Activated B cell treated with CpG ODN at 0.5 μM for 24 hours (primary cell): ENCODE results near the gene METTL25. TPM values are rescaled to one million over a fixed set of nuclear protein-coding genes. Genes with fewer than 3 reads are reported as not detected.

Experiments
- ATAC-seq: fragments of 200-7000 bp; cut with Tn5 transposase; one replicate; pipeline ENCODE4 v1.10.0; 2021; ENCODE audit warnings: low read depth, mild to moderate bottlenecking, moderate library complexity
- CTCF ChIA-PET: fragments of 350-600 bp; sonication (Branson Sonifier 250); formaldehyde crosslinking; loops from one replicate; lab custom pipeline; 2021; ENCODE audit warnings: antibody characterized with exemption; lab: Charles Lee
- POLR2A ChIA-PET: fragments of 350-600 bp; sonication (Branson Sonifier 250); formaldehyde crosslinking; loops from one replicate; lab custom pipeline; 2021; ENCODE audit warnings: antibody characterized with exemption; lab: Charles Lee
- DNase-seq: peaks from one replicate; pipeline ENCODE4 v3.0.0; 2022
- H3K27ac Mint-ChIP-seq: one replicate; pipeline ENCODE4 v1.8.0; 2020; ENCODE audit warnings: mixed read lengths
- H3K27me3 Mint-ChIP-seq: one replicate; pipeline ENCODE4 v1.8.0; 2021; ENCODE audit warnings: mixed read lengths
- H3K36me3 Mint-ChIP-seq: one replicate; pipeline ENCODE4 v1.8.0; 2021; ENCODE audit warnings: low read depth, mixed read lengths
- H3K4me1 Mint-ChIP-seq: one replicate; pipeline ENCODE4 v1.8.0; 2021; ENCODE audit warnings: mixed read lengths
- H3K4me3 Mint-ChIP-seq: one replicate; pipeline ENCODE4 v1.8.0; 2020; ENCODE audit warnings: mild to moderate bottlenecking, mixed read lengths
- H3K9me3 Mint-ChIP-seq: one replicate; pipeline ENCODE4 v1.8.0; 2020; ENCODE audit warnings: mixed read lengths
- intact Hi-C: fragments of 100-400 bp; cut with micrococcal nuclease; formaldehyde crosslinking; loops from one replicate; pipeline ENCODE4 v1.15.1; 2024
- total RNA-seq: library from RNA; stranded (reverse); gene quantifications from 2 replicates; pipeline ENCODE4 v1.2.3, GENCODE V29; 2022
- TF ChIP-seq, protein P1 (sequence below): fragments of 200-600 bp; IDR thresholded peaks from one replicate; pipeline ENCODE4 v1.8.0; 2022; ENCODE audit warnings: antibody characterized with exemption, mild to moderate bottlenecking

The METTL25 gene
- total RNA-seq, 1 donor from 2014 or later: 17.1 TPM

DNA sequence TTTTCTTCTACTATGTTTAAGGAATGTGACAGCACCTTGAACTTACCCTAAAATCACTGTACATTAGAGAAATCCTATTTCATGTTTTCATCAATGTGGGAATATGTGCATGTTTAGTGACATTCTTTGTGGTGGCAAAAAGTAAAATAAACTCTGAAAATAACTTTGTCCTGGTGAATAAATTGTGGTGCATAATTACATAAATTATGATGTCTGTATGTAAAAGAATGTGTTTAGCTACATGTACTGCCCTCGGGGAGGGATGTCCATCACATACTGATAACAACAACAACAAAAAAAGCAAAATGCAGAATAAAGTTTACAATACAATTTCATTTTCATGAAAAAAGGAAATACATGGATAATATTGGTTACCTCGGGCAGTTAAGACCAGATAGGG, 157.3 kb downstream of the METTL25 start:
- Mint-ChIP-seq H3K4me3 (no peak overlapping the region), H3K27ac (no peak overlapping the region), H3K4me1 (no peaks in the 10 kb centered on the region), H3K9me3 (no peaks in the 10 kb centered on the region), H3K36me3 (no peaks in the 10 kb centered on the region), H3K27me3 (no peaks in the 10 kb centered on the region)
- intact Hi-C loops: no loop called here
- TF ChIP-seq, protein P1, sequence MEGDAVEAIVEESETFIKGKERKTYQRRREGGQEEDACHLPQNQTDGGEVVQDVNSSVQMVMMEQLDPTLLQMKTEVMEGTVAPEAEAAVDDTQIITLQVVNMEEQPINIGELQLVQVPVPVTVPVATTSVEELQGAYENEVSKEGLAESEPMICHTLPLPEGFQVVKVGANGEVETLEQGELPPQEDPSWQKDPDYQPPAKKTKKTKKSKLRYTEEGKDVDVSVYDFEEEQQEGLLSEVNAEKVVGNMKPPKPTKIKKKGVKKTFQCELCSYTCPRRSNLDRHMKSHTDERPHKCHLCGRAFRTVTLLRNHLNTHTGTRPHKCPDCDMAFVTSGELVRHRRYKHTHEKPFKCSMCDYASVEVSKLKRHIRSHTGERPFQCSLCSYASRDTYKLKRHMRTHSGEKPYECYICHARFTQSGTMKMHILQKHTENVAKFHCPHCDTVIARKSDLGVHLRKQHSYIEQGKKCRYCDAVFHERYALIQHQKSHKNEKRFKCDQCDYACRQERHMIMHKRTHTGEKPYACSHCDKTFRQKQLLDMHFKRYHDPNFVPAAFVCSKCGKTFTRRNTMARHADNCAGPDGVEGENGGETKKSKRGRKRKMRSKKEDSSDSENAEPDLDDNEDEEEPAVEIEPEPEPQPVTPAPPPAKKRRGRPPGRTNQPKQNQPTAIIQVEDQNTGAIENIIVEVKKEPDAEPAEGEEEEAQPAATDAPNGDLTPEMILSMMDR: no peak
- ChIA-PET POLR2A (no interaction called here), CTCF (no interaction called here)
- no peak for ATAC-seq
- no peak for DNase-seq

DNA sequence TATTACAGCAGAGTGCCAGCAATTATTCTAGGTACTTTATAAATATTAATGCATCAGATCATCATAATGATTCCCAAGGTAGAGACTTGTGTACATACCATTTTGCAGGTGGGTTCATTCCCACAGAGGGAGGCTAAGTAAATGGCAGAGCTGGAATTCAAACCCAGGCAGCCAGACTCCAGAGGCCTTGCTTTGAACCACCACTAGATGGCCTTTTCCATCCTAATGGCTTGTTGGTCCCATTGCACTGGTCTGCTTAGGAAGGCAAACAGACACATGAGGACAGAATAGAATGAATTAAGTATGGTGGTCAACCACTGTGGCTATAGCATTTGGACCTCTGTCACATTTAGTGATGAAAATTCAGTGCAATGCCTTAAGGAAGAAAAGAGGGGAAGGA, 158.7 kb downstream of the METTL25 start:
- CTCF ChIA-PET: no interaction called here
- no peaks in the 10 kb centered on the region for H3K9me3 Mint-ChIP-seq

DNA sequence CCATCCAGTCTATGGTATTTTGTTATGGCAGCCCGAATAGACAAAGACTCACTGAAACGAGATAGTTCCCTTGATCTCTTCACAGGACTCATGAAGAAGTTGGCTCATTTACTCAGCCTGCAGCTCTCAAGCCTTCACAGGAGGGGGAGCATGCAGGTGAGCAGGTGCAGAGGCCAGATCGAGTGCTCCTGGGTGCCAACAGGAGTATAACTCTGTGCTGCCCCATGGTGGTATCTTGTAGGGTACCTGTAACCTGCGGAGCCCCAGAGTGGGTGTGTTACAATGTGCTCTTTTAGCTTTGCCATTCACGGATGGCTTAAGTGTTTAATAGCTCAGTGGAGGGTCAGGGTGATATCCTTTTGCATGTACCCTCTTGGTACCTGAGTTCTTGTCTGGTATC, 159.5 kb downstream of the METTL25 start:
- Mint-ChIP-seq H3K4me3 (no peak overlapping the region), H3K27ac (no peak overlapping the region), H3K9me3 (no peaks in the 10 kb centered on the region), H3K36me3 (no peaks in the 10 kb centered on the region), H3K4me1 (no peaks in the 10 kb centered on the region), H3K27me3 (no peaks in the 10 kb centered on the region)
- ATAC-seq (no peak), DNase-seq (no peak)
- CTCF ChIA-PET: no interaction called here
- POLR2A ChIA-PET: no interaction called here
- TF ChIP-seq, protein P1: no peak
- intact Hi-C loops: no loop called here

More for the DNA sequence above, 158.7 kb downstream of the METTL25 start:
- DNase-seq (no peak), ATAC-seq (no peak)
- Mint-ChIP-seq H3K4me1 (no peaks in the 10 kb centered on the region), H3K27me3 (no peaks in the 10 kb centered on the region), H3K36me3 (no peaks in the 10 kb centered on the region), H3K4me3 (no peak overlapping the region), H3K27ac (no peak overlapping the region)
- intact Hi-C loops: no loop called here
- TF ChIP-seq, protein P1: no peak
- POLR2A ChIA-PET: no interaction called here

DNA sequence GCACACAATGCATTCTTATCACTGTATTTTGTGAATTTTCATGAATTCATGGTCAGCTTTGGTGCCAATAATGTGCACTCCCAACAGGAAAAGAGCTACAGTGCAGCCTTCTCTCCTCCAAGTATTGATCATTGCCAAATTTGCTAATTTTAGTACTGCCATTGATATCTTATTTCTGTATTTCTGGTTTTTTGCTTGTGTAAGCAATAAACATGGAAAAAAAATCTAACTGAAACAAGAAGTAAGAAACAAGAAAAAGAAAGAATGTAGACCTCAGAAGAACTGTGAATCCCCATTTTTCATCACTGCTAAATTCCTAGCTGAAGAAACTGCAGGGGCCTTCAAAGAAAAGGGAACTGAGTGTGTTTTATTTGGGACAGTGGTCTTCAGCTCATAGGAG, 161.2 kb downstream of the METTL25 start:
- intact Hi-C loops: no loop called here
- ChIA-PET CTCF (no interaction called here), POLR2A (no interaction called here)
- H3K36me3 Mint-ChIP-seq: no peaks in the 10 kb centered on the region
- ATAC-seq (no peak), DNase-seq (no peak)
- no peaks in the 10 kb centered on the region for H3K4me1 Mint-ChIP-seq
- TF ChIP-seq, protein P1: no peak
- no peaks in the 10 kb centered on the region for H3K27me3 Mint-ChIP-seq
- H3K27ac Mint-ChIP-seq: no peak overlapping the region
- no peaks in the 10 kb centered on the region for H3K9me3 Mint-ChIP-seq
- no peak overlapping the region for H3K4me3 Mint-ChIP-seq

DNA sequence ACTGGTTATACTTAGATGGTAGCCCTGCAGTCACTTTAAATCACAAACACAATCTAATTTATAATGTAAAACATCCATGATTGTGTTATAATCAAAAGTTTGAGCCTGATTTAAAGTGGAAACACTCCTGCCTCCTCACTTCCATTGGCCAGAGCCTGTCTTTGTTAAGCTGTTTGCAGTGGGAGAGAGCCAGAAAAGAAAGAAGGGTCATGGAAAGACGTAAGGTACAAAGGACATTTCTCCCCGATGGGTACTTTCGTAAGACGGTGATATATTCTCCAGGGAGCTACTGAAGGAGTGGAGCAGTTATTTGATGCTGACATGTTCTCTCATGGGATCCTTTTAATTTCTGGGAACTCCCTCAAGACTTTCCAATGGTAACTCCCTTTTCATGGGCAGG, 164.0 kb downstream of the METTL25 start:
- Mint-ChIP-seq H3K4me3 (no peak overlapping the region), H3K27ac (no peak overlapping the region), H3K9me3 (no peaks in the 10 kb centered on the region), H3K36me3 (no peaks in the 10 kb centered on the region), H3K27me3 (no peaks in the 10 kb centered on the region), H3K4me1 (no peaks in the 10 kb centered on the region)
- intact Hi-C loops: loop anchor here (10.0 kb wide), 1 partner anchor 1873 kb away; no protein-coding TSS in a partner anchor
- POLR2A ChIA-PET: no interaction called here
- TF ChIP-seq, protein P1: no peak
- DNase-seq (no peak), ATAC-seq (no peak)
- CTCF ChIA-PET: no interaction called here
